GM19035 (cell line): ENCODE results near the gene FAM78A.
"Not testable (repeated sequence)": the region's sequence is repeated elsewhere in the genome, so short reads cannot be mapped to it uniquely, and the experiment has no call there.

Source experiments
- ATAC-seq: cut with Tn5 transposase; IDR thresholded peaks from one replicate; pipeline ENCODE4 v1.9.1; 2021; ENCODE audit not compliant: unreplicated experiment

Gene FAM78A

DNA sequence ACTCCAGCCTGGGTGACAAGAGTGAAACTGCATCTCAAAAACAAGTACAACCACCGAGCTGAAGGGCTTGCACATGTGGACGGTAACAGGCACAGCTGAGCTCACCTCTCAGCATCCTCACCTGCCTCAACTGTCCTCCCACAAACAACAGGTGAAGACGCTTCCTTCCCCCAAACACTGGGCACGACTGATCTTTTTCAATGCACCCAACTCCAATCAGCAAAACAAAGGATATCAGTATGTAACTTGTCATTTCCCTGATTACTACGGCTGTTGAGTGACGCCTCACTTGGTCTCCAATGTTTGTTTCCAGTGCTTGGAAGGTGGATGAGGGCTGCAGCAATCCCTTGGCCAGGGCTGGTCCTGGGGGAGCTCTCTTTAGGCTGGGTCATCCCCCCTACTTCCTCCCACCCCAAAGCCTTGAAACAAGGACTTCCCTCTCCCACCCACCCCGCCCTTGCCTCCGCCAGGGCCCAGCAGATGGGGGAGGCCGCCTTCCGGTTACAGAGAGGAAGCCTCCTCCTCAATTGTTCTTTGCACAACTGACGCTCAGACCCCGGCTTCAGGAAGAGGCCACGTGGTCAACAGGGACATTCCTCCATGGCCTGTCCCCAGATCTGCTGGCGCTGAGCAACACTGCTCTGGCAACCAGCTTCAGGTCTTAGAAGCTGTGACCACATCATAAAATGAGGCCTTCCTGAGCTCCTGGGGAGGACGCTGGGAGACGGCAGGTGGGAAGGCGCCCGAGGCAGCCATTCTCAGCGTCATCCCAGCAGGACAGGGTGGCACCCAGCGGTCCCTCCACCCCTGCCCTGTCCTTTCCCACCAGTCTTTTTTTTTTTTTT, 5.9 kb downstream of the FAM78A start:
- no peak for ATAC-seq

DNA sequence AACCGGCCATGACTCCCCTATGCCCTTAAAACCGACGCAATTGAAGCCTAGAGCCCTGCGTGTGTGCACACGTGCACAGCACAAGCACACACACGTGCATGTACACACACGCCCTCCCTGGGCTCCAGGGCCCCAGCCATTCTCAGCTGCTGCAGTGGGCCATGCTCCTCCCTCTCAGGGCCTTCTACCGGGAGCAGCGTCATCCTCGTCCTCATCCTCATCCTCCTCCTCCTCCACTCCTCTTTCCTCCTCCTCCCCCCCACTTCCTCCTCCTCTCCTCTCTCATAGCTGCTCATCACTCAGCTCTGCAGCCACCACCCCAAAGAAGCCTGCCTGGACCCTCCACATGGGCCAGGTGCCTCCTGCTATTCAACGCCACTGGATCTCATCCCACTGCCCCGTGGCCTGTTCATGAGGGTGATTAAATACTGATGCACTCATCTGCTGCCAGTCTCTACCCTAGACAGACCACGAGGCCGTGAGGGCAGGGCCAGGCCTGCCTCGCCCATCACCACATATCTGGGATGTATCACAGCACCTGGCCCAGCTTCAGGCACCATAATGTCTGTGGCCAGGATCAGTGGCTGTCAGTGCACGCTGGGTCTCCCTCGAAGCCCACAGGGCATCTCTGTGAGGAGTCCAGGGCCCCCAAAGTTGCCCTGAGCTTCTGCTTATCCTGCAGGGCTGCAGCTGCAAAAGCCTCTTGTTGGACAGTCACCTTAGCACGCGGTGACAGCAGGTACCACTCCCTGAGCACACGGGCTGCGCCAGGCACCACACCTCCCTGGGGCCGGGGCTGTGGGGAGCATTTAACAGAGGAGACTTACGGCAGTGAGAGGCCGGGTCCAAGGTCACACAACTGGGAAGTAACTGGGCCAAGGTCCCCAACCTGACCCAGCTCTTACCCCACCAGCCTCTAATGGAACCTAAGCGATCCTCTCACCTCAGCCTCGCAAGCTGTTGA, 9.8 kb downstream of the FAM78A start:
- ATAC-seq = no peak

GRCh38 chr9:131264231-131264630, 12.1 kb downstream of the FAM78A start:
- ATAC-seq = no peak

DNA sequence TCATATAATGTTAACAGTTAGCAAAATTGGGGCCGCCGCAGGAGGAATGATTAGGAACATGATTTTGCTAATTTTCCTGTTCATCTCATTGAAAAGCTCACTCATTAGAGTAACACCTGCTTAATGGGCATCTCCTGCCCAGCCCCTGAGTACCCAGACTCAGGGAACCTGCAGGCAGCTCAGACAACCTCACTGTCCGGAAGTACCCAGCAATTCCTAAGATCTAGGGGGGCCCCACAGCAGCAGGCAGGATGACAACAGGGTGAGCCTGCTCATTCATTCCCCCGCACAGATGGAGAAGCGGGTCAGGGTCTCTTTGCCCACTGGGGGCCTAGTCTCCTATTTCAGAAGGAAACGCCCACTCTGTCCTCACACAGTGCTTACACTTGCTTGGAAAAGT, 12.6 kb downstream of the FAM78A start:
- no peak for ATAC-seq

DNA sequence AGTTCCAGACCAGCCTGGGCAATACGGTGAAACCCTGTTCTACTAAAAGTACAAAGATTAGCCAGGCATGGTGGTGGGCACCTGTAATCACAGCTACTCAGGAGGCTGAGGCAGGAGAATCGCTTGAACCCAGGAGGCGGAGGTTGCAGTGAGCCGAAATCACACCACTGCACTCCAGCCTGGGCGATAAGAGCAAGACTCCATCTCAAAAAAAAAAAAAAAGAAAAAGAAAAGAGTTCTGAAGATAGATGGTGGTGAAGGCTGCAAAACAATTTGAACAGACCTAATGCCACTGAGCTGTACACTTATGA, 13.3 kb downstream of the FAM78A start:
- ATAC-seq = not testable (repeated sequence)

- no peak for ATAC-seq
These were observed 13.8 kb downstream of the FAM78A start for GRCh38 chr9:131262327-131263032.

GRCh38 chr9:131260751-131261452, 15.4 kb downstream of the FAM78A start:
- ATAC-seq = no peak

GRCh38 chr9:131259916-131260597, 16.3 kb downstream of the FAM78A start:
- ATAC-seq = no peak

DNA sequence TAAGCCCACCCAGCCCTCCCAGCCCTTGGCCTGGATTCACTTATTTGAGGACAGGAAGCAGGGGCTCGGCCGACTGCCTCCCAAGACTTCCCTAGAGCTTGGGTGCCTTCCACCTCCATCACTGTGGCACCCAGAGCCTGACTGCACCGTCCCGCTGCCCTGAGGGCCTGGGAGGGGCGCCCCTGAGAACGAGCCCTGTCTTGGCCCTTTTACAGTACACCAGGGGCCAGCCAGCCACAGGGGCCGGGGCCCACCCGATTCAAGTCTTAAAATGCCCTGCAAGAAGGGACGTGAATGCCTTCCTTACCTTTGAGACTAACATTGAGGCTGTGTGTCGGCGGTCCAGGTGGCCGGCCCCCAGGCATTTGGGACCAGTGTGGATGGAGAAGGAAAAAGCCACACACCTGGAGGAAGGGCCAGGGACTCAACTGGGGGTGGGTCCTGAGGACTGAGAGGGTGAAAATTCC, 16.8 kb downstream of the FAM78A start:
- ATAC-seq = no peak

DNA sequence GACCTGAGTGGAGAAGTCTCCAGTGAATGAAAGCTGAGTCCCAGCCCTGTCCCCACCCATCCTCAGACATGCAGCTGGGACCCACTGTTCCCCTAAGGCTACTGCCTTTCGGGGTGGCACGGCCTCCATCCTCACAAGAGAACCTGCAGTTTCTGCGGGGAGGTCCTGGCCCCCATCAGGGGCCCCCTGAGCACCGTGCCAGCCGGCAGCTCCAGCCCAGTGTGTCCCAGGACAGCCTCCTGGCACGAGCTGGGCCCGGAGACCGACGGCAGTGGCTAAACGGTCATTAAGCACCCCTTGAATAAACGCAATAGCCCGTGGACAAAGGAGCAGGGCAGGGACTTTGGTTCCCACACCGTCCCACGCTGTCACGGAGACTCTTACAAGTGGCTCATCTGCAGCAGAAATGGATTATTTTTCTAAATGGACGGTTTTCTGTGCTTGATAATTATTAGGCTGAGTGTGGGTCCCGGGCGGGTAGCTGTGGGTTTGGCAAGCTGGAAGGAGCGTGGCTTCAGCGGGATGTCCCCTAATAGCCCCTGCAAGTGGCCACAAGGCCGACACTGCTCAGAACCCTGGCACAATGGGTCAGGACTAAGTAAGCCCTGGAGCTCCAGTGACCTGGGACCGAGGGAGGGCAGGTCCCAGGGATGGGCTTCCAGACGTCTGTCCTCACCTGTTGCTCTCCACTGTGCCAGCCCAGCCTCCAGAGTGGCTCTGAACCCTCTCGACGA, 17.4 kb downstream of the FAM78A start:
- ATAC-seq = no peak

DNA sequence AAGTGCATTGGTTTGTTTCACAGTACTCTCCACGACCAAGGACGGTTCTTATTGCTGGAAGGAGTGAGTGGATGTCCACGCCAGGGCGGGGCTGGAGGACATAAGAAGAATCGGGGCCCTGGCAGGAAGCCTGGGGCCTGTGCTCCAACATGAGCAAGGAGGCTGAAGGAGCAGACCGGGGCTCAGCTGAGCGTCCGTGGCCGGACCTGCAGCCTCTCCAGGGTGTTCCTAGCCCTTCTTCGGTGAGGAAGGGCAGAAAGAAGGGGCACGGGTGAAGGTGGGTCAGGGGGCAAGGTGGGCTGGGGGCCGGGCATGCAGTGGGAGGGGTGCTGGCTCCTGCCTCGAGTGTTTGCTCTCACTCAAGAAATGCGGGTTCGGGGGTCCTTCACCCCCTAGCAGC, 18.1 kb downstream of the FAM78A start:
- ATAC-seq = no peak

DNA sequence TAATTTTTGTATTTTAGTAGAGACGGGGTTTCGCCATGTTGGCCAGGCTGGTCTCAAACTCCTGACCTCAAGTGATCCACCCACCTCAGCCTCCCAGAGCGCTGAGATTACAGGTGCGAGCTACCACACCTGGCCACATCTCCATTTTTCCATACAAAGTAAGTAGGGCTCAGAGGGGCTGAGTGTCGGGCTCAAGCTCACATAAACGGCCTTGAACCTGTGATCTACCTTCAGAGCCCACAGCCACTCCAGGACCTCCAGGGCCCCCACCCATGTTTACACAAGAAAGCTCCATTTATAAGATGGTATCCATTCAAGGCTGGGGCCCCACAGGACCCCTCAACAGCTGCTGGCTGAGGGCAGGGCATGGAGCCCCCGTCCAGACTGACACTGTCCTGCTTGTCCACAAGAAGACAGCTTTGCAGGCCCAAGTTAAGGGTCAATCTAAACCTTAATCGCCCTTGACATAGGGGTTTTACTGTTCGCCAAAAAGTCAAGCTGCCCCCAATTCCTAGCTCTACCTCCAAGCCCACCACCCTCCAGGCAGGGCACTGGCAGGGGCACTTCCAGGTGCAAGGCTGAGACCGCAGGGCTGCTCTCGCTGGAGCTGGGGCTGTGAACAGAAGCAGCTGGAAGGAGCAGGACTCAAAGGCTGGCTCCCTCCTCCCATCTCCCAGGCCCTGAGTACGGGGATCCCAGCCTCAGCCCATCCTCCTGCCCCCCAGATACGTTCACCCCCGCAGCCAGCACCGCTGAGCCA, 18.9 kb downstream of the FAM78A start:
- ATAC-seq = no peak

- no peak for ATAC-seq
These were observed 20.6 kb downstream of the FAM78A start for GRCh38 chr9:131255676-131256197.

GRCh38 chr9:131254626-131255025, 21.7 kb downstream of the FAM78A start:
- no peak for ATAC-seq

- ATAC-seq = no peak
These were observed 22.3 kb downstream of the FAM78A start for GRCh38 chr9:131253891-131254491.

DNA sequence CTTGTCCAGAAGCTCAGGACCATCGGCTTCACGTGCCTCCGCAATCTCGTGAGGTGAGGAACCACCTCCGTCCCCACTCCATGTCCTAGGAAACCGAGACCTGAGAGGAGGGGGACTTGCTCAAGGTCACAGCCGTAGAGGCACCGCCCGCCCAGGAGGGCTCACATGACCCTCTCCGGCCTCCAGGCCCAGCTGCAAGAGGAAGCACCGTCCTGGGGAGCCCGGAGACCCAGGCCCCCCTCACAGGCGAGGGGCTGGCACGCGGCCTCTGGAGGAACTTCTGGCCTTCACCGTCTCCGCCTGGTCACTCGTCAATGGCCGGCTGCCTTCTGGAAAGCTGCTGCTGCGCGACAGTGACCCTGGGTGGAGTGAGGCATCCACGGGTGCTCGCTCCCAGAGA, 24.2 kb downstream of the FAM78A start:
- ATAC-seq = no peak

GRCh38 chr9:131246618-131247017, 29.7 kb downstream of the FAM78A start:
- no peak for ATAC-seq

DNA sequence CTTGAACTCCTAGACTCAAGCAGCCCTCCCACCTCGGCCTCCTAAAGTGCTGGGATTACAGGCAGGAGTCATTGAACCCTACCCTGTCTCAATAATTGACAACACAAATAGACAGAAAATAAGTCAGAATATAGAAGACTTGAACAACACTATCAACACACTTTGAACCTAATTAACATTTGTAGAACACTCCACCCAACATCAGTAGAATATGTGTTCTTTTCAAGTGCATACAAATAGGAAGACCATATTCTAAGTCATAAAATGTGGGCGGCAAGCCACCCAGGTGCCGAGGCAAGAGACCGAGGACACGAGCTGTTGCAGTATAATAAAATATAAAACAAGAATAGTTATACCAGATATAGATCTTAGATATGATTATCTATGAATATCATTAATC, 32.0 kb downstream of the FAM78A start:
- not testable (repeated sequence) for ATAC-seq
